HG03457 (cell line): Measurements from ENCODE around the gene OR2V1.
A peak's percentile ranks its signal among the peaks of the same experiment; 100 is the strongest.
"Not testable (repeated sequence)": the region's sequence is repeated elsewhere in the genome, so short reads cannot be mapped to it uniquely, and the experiment has no call there.

Experiments
- ATAC-seq: cut with Tn5 transposase; IDR thresholded peaks from one replicate; pipeline ENCODE4 v1.9.1; 2021; ENCODE audit warnings: moderate number of reproducible peaks; ENCODE audit not compliant: unreplicated experiment

The OR2V1 gene

GRCh38 chr5:181130832-181131496 is at the start of gene OR2V1:
Gene OR2V1 (minus strand): TSS chr5:181131169. CDS start chr5:181125304, 5,865 bp downstream.
- ATAC-seq, result no peak

GRCh38 chr5:181177559-181177958 is 46.6 kb upstream of the OR2V1 start:
- ATAC-seq, result not testable (repeated sequence)

GRCh38 chr5:181176254-181176952 is 45.4 kb upstream of the OR2V1 start:
- no peak for ATAC-seq

GRCh38 chr5:181173420-181174342 is 42.7 kb upstream of the OR2V1 start:
- ATAC-seq, result peak; percentile 43

- peak; percentile 27 for ATAC-seq
These were observed 42.1 kb upstream of the OR2V1 start for GRCh38 chr5:181173027-181173419.

- ATAC-seq, result no peak
These were observed 40.8 kb upstream of the OR2V1 start for GRCh38 chr5:181171782-181172181.

GRCh38 chr5:181170996-181171395 is 40.0 kb upstream of the OR2V1 start:
- no peak for ATAC-seq

- no peak for ATAC-seq
These were observed 39.4 kb upstream of the OR2V1 start for GRCh38 chr5:181170237-181170825.

GRCh38 chr5:181169459-181170236 is 38.7 kb upstream of the OR2V1 start:
- not testable (repeated sequence) for ATAC-seq

GRCh38 chr5:181168595-181169118 is 37.7 kb upstream of the OR2V1 start:
- no peak for ATAC-seq

GRCh38 chr5:181167814-181168488 is 37.0 kb upstream of the OR2V1 start:
- no peak for ATAC-seq

GRCh38 chr5:181166812-181167733 is 36.1 kb upstream of the OR2V1 start:
- no peak for ATAC-seq

GRCh38 chr5:181164076-181164952 is 33.3 kb upstream of the OR2V1 start:
- ATAC-seq, result no peak

- ATAC-seq, result no peak
These were observed 32.6 kb upstream of the OR2V1 start for GRCh38 chr5:181163487-181164075.

GRCh38 chr5:181161534-181162175 is 30.7 kb upstream of the OR2V1 start:
- no peak for ATAC-seq

- not testable (repeated sequence) for ATAC-seq
These were observed 30.0 kb upstream of the OR2V1 start for GRCh38 chr5:181160755-181161533.
